ENCODE results near the gene TBC1D9B. TPM values are rescaled to one million over a fixed set of nuclear protein-coding genes. Genes with fewer than 3 reads are reported as not detected.

TBC1D9B gene
- total and polyA plus RNA-seq, 2 experiments from 2014 or later, result 77.0 to 97.3 TPM

DNA sequence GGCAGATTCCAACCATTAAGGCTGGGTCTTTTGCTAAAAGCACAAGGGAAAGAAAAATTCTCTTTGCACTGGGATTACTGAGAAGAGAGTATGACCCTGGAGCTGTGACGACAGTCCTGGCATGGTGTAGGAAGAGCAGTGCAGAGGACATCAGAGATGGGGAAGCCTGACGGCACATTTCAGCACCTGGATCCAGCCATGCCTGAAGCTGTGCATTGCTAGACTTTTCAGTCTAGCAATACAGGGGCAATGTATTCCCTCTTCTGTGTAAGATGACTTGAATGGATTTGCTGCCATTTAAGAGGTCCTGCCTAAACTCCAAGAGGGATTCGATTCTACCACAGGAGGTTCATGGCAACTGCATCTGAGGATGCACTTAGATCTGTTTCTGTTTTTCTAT is 36.7 kb downstream of the TBC1D9B start:
- H3K79me2 ChIP-seq, result no peaks in the 10 kb centered on the region
- WGBS (ENCODE audit: low lambda C conversion rate, missing lambda C conversion rate), result 90% methylated on average over 3 of the region's 3 CpGs
- H3K4me3 ChIP-seq, result no peak overlapping the region
- H3K27ac ChIP-seq, result no peak overlapping the region
- no peaks in the 10 kb centered on the region for H3K27me3 ChIP-seq
- TF ChIP-seq EZH2 (IDR thresholded peaks at IDR 0.05; ENCODE audit: borderline replicate concordance), result no peak
- TF ChIP-seq, protein P1, sequence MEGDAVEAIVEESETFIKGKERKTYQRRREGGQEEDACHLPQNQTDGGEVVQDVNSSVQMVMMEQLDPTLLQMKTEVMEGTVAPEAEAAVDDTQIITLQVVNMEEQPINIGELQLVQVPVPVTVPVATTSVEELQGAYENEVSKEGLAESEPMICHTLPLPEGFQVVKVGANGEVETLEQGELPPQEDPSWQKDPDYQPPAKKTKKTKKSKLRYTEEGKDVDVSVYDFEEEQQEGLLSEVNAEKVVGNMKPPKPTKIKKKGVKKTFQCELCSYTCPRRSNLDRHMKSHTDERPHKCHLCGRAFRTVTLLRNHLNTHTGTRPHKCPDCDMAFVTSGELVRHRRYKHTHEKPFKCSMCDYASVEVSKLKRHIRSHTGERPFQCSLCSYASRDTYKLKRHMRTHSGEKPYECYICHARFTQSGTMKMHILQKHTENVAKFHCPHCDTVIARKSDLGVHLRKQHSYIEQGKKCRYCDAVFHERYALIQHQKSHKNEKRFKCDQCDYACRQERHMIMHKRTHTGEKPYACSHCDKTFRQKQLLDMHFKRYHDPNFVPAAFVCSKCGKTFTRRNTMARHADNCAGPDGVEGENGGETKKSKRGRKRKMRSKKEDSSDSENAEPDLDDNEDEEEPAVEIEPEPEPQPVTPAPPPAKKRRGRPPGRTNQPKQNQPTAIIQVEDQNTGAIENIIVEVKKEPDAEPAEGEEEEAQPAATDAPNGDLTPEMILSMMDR (IDR thresholded peaks at IDR 0.05; ENCODE audit: poor library complexity), result no peak
- TF ChIP-seq EZH2phosphoT487 (IDR thresholded peaks at IDR 0.05; ENCODE audit: low read depth, severe bottlenecking, unreplicated experiment), result no peak
- H2AFZ ChIP-seq, result no peak overlapping the region
- no peak for DNase-seq (ENCODE audit: low spot score)
- no peaks in the 10 kb centered on the region for H3K4me1 ChIP-seq (ENCODE audit: insufficient read depth)
- no peak overlapping the region for H3K4me2 ChIP-seq
- H4K20me1 ChIP-seq (ENCODE audit: insufficient read depth, poor library complexity, severe bottlenecking), result no peaks in the 10 kb centered on the region
- H3K9me3 ChIP-seq (ENCODE audit: low read depth), result no peaks in the 10 kb centered on the region
- H3K9me2 ChIP-seq (replicated peaks; ENCODE audit: insufficient read depth), result no peaks in the 10 kb centered on the region
- no peaks in the 10 kb centered on the region for H3K36me3 ChIP-seq (replicated peaks; ENCODE audit: insufficient read depth, low read depth)

DNA sequence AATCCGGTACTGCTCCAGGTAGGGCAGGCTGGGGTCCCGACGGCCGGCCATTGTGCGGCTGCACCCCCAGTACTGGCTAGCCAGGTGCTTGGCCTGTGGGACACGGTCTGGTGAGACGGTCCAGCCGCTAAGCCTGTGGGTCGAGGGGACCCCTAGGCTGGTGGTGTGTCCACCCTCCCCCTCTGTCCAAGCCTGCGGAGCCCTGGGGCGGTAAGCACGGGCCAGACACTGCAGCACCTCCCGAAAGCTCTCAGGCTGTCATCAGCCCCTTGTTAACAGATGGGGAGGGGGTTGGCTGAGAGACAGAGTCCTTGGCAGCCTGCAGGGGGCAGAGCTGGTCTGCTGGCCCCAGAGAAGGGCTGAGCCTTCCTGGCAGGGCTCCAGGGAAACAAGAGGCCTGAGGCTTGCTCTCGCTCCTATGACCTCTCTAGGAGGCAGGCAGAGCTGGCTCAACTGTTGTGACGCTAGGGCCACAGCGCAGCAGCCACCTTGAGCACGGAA is 37.2 kb downstream of the TBC1D9B start:
- H3K79me2 ChIP-seq, result no peaks in the 10 kb centered on the region
- DNase-seq (ENCODE audit: low spot score), result peak; percentile 65
- H3K9me3 ChIP-seq (ENCODE audit: low read depth), result no peaks in the 10 kb centered on the region
- no peaks in the 10 kb centered on the region for H3K9me2 ChIP-seq (replicated peaks; ENCODE audit: insufficient read depth)
- no peaks in the 10 kb centered on the region for H3K4me1 ChIP-seq (ENCODE audit: insufficient read depth)
- no peak overlapping the region for H3K27ac ChIP-seq
- H3K4me2 ChIP-seq, result no peak overlapping the region
- no peaks in the 10 kb centered on the region for H3K36me3 ChIP-seq (replicated peaks; ENCODE audit: insufficient read depth, low read depth)
- H3K4me3 ChIP-seq, result no peak overlapping the region
- no peaks in the 10 kb centered on the region for H4K20me1 ChIP-seq (ENCODE audit: insufficient read depth, poor library complexity, severe bottlenecking)
- 73% methylated on average over 17 of the region's 17 CpGs for WGBS (ENCODE audit: low lambda C conversion rate, missing lambda C conversion rate)
- no peaks in the 10 kb centered on the region for H3K27me3 ChIP-seq
- TF ChIP-seq, protein P1 (IDR thresholded peaks at IDR 0.05; ENCODE audit: poor library complexity), result peak; percentile 23
- no peak for TF ChIP-seq EZH2 (IDR thresholded peaks at IDR 0.05; ENCODE audit: borderline replicate concordance)
- no peak for TF ChIP-seq EZH2phosphoT487 (IDR thresholded peaks at IDR 0.05; ENCODE audit: low read depth, severe bottlenecking, unreplicated experiment)
- H2AFZ ChIP-seq, result no peak overlapping the region

DNA sequence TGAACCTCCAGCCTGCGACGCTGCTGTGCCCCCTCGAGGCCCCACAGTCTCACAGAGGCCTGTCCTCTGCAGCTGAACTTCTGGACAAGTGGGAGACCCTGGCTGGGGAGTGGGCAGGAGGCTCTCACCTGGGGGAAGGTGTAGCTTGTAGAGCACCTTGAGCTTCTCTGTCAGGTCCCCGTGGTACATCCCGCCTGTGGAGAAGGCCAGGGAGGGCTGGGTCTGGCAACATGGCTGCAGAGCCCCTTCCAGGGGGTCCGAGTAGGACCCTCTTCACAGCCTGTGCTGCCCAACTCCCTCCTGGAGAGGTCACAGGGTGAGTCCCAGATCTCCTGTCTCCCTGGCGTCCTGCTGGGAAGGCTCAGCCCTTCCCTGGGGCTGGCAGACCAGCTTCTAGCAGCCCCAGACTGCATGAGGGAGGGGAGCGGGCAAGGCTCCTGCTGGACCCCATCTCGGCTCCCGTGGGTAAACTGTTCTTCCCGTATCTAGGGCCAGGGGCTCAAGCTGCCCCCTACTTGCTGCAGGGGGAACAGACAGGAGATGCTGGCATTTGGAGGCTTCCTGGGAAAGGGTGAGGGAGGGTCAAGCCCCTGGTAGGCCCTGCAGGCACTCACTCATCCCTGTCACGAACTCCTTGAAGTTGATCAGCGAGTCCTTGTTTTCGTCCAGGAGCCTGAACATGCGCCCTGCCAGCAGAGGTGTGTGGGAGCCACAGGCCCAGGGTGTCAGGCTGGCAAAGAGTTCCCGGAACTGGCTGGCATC is 37.9 kb downstream of the TBC1D9B start:
- DNase-seq (ENCODE audit: low spot score), result no peak
- no peak overlapping the region for H3K4me3 ChIP-seq
- H3K27me3 ChIP-seq, result no peaks in the 10 kb centered on the region
- WGBS (ENCODE audit: low lambda C conversion rate, missing lambda C conversion rate), result 90% methylated on average over 16 of the region's 16 CpGs
- TF ChIP-seq, protein P1 (IDR thresholded peaks at IDR 0.05; ENCODE audit: poor library complexity), result no peak
- TF ChIP-seq EZH2phosphoT487 (IDR thresholded peaks at IDR 0.05; ENCODE audit: low read depth, severe bottlenecking, unreplicated experiment), result no peak
- no peak for TF ChIP-seq EZH2 (IDR thresholded peaks at IDR 0.05; ENCODE audit: borderline replicate concordance)
- no peaks in the 10 kb centered on the region for H4K20me1 ChIP-seq (ENCODE audit: insufficient read depth, poor library complexity, severe bottlenecking)
- H3K9me2 ChIP-seq (replicated peaks; ENCODE audit: insufficient read depth), result no peaks in the 10 kb centered on the region
- no peaks in the 10 kb centered on the region for H3K79me2 ChIP-seq
- H2AFZ ChIP-seq, result no peak overlapping the region
- H3K4me2 ChIP-seq, result no peak overlapping the region
- no peak overlapping the region for H3K27ac ChIP-seq
- no peaks in the 10 kb centered on the region for H3K4me1 ChIP-seq (ENCODE audit: insufficient read depth)
- H3K9me3 ChIP-seq (ENCODE audit: low read depth), result no peaks in the 10 kb centered on the region
- no peaks in the 10 kb centered on the region for H3K36me3 ChIP-seq (replicated peaks; ENCODE audit: insufficient read depth, low read depth)

Data from hepatocyte (in vitro differentiated cells).